ENCODE measurements around the gene NFKBIE.

The NFKBIE gene

DNA sequence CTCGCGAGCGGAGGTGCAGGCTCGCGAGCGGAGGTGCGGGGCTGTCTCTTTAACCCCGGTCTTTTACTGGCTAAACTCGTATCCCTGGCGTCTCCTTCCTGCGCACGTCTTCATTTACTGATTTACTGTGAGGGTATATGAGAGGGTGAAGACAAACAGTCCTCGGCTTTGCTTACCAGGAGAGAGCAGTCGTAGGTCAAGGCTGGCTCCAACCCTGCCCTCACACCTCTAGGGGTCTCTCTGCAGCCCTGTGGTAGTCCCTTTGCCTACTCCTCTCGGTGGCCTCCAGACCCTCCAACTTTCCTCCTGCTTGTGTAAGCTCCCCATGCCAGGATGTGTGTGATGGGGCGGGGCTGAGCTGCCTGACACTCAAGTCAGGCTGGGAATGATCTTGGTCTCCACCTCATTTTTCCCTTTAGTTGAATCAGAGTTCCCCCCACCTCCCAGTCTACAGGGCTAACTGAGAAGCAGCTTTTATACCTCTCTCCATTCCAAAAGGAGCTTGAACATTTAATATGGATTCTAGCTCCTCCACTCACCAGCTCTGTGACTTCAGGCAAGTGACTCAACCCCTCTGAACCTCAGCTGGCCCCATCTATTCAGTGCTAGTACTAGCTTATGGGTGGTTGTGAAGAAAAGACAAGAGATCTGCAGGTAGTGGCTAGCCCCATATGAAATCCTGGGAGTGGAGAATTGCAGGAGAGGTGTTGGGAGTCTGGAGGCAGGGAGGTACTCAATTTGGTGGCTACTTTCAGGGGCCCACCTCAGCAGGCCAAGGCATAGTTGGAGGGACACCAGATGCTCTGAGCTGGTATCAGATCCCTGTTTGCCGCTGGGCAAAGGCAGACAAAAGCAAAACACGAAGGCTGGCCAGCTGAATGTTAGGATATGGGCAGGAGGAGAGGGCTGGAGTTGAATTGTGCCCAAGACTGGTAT lies 41.1 kb downstream of the NFKBIE start:
- peak; percentile 36 for DNase-seq

DNA sequence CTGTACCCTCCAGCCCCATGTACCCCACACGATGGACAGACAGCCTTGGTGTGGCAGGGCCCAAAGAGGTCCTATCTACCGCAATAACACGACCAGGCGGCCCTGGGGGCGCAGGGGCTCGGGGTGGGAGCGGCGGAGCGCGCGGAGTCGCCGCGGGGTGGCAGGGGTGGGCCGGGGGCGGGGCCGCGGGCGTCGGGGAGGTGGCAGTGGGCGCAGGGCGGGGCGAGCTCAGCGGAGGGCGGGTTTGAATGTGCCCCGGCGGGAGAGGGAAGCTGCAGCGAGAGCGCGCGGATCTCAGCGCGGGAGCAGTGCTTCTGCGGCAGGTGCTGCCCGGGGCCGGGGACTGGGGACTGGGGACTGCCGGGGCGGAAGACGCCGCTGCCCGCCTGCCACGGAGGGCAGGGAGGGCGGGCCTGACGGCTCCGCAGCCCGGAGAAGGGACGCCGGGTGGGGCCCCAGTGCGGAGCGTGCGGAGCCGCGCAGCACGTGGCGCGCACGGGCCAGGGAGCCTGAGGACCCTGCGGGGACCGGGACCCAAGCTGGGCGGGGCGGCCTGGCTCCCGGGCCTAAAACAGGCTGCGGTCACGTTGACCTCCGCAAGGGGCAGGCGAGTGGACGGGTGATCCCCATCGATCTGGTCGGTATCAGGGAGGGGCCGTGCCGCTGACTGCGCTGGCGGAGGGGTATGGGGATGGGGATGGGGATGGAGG lies 41.9 kb downstream of the NFKBIE start, which contains the start of gene SLC29A1:
TSS of gene SLC29A1 (plus strand) at position 277 of the 710 bp plus-strand sequence. CDS start 3,719 bp downstream, outside the sequence.
- peak; percentile 80 for DNase-seq

DNA sequence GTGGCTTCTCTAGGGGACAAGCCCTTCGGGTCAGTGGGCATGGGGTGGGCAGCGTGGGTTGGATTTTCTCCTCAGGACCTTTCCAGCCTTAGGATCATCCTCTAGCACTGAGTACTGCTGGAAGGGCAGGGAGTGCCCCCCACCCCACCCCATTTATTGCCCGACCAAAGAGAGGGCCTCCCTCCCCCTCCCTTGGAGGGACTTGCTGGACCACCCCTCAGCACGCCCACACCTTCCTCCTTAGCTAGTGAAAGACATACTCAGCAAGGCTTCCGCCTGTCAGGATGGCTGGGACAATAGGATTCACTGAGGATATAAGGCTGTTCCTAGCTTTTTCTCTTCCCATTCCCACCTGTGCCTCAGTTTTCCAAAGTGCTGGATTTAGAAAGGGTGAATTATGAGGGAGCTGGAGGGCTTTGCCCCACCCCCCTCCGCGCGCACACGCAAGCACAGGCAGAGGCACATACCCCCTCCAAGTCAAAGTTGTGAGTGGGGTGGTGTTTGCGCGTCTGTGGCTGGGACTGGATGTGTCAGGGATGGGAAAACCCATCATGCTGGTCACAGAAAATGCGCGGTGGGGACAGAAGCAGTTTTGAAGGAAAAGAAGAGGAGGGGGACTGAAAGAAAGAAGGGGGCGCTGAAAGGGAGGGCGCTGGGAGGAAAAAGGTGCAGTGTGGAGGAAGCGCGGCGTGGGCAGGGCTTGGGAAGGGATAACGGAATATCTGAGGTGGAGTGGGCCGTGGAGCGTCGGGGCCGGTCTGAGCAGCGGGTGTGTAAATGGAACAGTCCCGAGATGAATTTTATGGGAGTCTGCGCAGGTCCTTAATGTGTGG lies 42.6 kb downstream of the NFKBIE start:
- no peak for DNase-seq

GRCh38 chr6:44221961-44222335 lies 43.4 kb downstream of the NFKBIE start:
- no peak for DNase-seq

- peak; percentile 96 for DNase-seq
Measured at GRCh38 chr6:44221291-44221960, 43.9 kb downstream of the NFKBIE start.

DNA sequence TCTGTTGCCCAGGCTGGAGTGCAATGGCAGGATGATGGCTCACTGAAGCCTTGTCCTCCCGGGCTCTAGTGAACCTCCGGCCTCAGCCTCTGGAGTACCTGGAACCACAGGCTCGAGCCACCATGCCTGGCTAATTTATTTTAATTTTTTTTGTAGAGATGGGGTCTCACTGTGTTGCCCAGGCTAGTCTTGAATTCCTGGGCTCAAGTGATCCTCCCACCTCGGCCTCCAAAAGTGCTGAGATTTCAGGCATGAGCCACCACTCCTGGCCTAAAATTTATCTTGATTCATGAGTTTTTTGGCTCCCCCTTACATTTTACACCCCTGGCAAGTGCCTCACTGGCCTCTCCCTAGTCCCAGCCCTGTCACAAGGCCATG lies 44.4 kb downstream of the NFKBIE start:
- no peak for DNase-seq

DNA sequence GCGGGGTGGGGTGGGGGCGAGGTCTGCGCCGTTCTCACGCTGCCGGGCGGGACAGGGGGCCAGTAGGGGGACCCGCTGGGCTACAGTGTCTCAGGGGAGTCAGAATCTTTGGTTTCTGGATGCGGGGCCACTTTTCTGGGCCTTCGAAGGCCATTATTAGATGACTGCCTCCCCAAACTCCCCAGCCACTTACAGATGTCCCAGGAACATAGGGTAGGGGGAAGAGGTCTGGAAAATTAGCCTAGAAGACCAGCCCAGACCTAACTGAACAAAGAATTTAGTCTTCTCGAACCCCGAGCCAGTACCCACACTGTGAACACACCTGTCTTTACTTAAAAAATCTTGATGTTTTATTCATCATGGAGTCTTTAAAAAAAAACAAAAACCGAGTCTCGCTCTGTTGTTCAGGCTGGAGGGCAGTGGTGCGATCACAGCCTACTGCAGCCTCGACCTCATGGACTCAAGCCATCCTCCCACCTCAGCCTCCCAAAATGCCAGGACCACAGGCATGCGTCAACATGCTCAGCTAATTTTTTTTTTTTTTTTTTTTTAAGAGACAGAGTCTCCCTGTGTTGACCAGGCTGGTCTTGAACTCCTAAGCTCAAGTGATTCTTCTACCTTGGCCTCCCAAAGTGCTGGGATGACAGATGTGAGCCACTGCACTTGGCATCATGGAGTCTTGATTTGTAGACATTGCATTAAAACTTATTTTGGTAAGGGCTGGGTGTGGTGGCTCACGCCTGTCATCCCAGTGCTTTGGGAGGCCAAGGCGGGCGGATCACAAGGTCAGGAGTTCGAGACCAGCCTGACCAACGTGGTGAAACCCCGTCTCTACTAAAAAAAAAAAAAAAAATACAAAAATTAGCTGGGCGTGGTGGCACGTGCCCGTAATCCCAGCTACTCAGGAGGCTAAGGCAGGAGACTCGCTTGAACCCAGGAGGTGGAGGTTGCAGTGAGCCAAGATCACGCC lies 45.3 kb downstream of the NFKBIE start:
- DNase-seq = no peak

- DNase-seq = peak; percentile 55
Measured at GRCh38 chr6:44219053-44219814, 46.1 kb downstream of the NFKBIE start.

DNA sequence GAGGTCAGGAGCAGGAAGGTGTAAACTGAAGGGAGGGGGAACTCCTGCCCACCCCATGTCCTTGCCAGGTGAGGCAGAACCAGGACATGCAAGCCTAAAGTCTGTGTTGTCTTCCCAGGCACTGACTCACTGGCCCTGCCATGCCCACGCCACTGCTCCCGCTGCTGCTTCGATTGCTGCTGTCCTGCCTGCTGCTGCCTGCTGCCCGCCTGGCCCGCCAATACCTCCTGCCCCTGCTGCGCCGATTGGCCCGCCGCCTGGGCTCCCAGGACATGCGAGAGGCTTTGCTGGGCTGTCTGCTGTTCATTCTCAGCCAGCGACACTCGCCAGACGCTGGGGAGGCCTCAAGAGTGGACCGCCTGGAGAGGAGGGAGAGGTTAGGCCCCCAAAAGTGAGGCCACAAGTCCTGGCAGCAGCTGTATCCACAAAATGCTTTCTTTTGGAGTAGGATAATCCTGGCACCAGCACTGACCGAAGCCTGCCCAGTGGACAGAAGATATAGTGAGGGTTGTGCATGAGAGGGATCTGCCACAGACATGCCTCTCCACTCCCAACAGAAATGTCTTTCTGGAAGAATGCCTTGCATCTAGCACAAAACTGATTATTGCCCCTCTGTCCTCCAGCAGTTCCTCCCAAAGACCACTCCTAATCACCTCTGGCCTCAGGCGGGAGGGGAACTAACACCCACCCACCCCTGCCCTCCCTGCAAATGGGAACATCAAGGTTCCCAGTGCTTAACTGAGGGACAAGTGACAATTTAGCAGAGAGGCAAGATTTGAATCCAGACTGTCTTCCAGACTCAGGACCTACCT lies 47.8 kb downstream of the NFKBIE start:
- DNase-seq = no peak

- DNase-seq = no peak
Measured at GRCh38 chr6:44216677-44217331, 48.5 kb downstream of the NFKBIE start, which contains the start of gene MYMX. MYMX (plus strand) TSS chr6:44216926; CDS start chr6:44217472, 546 bp downstream.

DNA sequence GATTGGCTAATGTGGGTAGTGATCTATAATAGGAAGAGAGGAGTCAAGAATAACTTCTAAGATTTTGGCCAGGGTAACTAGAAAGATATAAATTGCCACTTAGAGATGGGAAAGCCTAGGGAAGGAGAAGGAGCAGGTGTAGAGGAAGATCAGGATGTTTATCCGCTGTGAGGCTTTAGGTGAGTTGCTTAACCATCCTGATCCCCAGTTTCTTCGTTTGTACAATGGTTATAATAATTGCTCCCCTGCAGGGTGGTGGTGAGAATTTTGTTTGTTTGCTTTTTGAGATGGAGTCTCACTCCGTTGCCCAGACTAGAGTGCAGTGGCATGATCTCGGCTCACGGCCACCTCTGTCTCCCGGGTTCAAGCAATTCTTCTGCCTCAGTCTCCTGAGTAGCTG lies 51.0 kb downstream of the NFKBIE start:
- no peak for DNase-seq

- no peak for DNase-seq
Measured at GRCh38 chr6:44211284-44211683, 54.1 kb downstream of the NFKBIE start.
